A549 (cell line): Measurements from ENCODE around the gene CRYZL1. TPM values are rescaled to one million over a fixed set of nuclear protein-coding genes. Genes with fewer than 3 reads are reported as not detected.

Source experiments
- ATAC-seq, 2 experiments: fragments of 200-7000 bp in 1 of 2; fragments of >200 bp in 1 of 2; cut with Nextera tagmentation in 1 of 2; cut with Tn5 transposase in 1 of 2; 3 replicates each; pipeline versions ENCODE4 v1.8.0 to v1.9.1; 2018 to 2020; ENCODE audit warnings: mild to moderate bottlenecking in 1 of 2, moderate library complexity in 1 of 2
- CTCF ChIA-PET: fragments of 300-600 bp; sonication (Branson Sonifier 250); formaldehyde crosslinking; extraction: SDS; loops from one replicate; lab custom pipeline; 2021; ENCODE audit warnings: antibody characterized with exemption, inconsistent platforms; lab: Yijun Ruan, JAX
- POLR2A ChIA-PET: fragments of 350-600 bp; formaldehyde crosslinking; extraction: SDS; loops from one replicate; lab custom pipeline; 2021; ENCODE audit warnings: antibody characterized with exemption, inconsistent platforms; lab: Yijun Ruan, JAX
- DNase-seq, 2 experiments: peaks; one replicate each; pipeline versions ENCODE4 v3.0.0 to v3.0.0-alpha.2; 2011 to 2016; ENCODE audit warnings: low read depth in 1 of 2, low spot score in 1 of 2
- FAIRE-seq: peaks from 2 replicates; lab custom pipeline; 2011; peaks lifted over from hg19 to GRCh38; lab: Jason Lieb, UNC
- H3K27ac ChIP-seq, 2 experiments: fragments of >200 bp; sonication (Bioruptor Twin); formaldehyde crosslinking; 3 replicates each; pipeline ENCODE4 v1.5.1; 2016 to 2017
- H3K4me1 ChIP-seq: fragments of >200 bp; sonication (Bioruptor Twin); formaldehyde crosslinking; 3 replicates; pipeline ENCODE4 v1.6.1; 2016
- H3K4me2 ChIP-seq: fragments of >200 bp; sonication (Bioruptor Twin); formaldehyde crosslinking; 3 replicates; pipeline ENCODE4 v1.6.1; 2016
- H3K4me3 ChIP-seq: fragments of >200 bp; sonication (Bioruptor Twin); formaldehyde crosslinking; 3 replicates; pipeline ENCODE4 v1.5.1; 2016
- H3K9me3 ChIP-seq: fragments of >200 bp; sonication (Bioruptor Twin); formaldehyde crosslinking; 3 replicates; pipeline ENCODE4 v1.6.1; 2016
- CBX8 ChIP-seq: fragments of 200-600 bp; sonication (generic); IDR thresholded peaks from 2 replicates; pipeline ENCODE4 v1.6.1; 2016
- EHF ChIP-seq: fragments of 250-450 bp; sonication (Bioruptor Pico); IDR thresholded peaks from 2 replicates; pipeline ENCODE4 v1.5.0; 2020; ENCODE audit warnings: mild to moderate bottlenecking
- ESRRA ChIP-seq: fragments of 150-350 bp; IDR thresholded peaks from 2 replicates; pipeline ENCODE4 v1.6.1; 2014; ENCODE audit warnings: mild to moderate bottlenecking, low read length, borderline replicate concordance
- FOXS1 ChIP-seq: fragments of 250-450 bp; sonication (Bioruptor Pico); IDR thresholded peaks from 2 replicates; pipeline ENCODE4 v1.5.0; 2020; ENCODE audit warnings: mild to moderate bottlenecking, moderate library complexity
- GATA3 ChIP-seq: IDR thresholded peaks from 2 replicates; pipeline ENCODE4 v1.6.1; 2012; ENCODE audit warnings: borderline replicate concordance
- HOXA7 ChIP-seq: fragments of 250-450 bp; sonication (Bioruptor Pico); IDR thresholded peaks from 2 replicates; pipeline ENCODE4 v1.5.0; 2020; ENCODE audit warnings: mild to moderate bottlenecking, moderate library complexity
- NPAS2 ChIP-seq: fragments of 250-450 bp; sonication (Bioruptor Pico); IDR thresholded peaks from 2 replicates; pipeline ENCODE4 v1.8.0; 2022; ENCODE audit warnings: mild to moderate bottlenecking, moderate library complexity, borderline replicate concordance
- PHF8 ChIP-seq: fragments of 200-600 bp; sonication (generic); IDR thresholded peaks from 2 replicates; pipeline ENCODE4 v1.6.1; 2016; ENCODE audit warnings: low read depth, mild to moderate bottlenecking, antibody characterized with exemption, moderate library complexity, borderline replicate concordance
- POLR2AphosphoS2 ChIP-seq: conservative IDR thresholded peaks from 2 replicates; pipeline ENCODE4 v1.6.1; 2012; ENCODE audit warnings: low read length, improper control_type of control experiment, inconsistent platforms
- RAD21 ChIP-seq, 2 experiments: fragments of >200 bp in 1 of 2; sonication (Bioruptor Twin) in 1 of 2; formaldehyde crosslinking in 1 of 2; IDR thresholded peaks in 1 of 2; conservative IDR thresholded peaks in 1 of 2; 2 replicates in 1 of 2; 3 replicates in 1 of 2; pipeline ENCODE4 v1.6.1; 2012 to 2018; ENCODE audit warnings: inconsistent platforms in 1 of 2
- RARB ChIP-seq: fragments of 250-450 bp; sonication (Bioruptor Pico); IDR thresholded peaks from 2 replicates; pipeline ENCODE4 v1.8.0; 2021; ENCODE audit warnings: mild to moderate bottlenecking, moderate library complexity
- RFX5 ChIP-seq: fragments of 450-650 bp; IDR thresholded peaks from 2 replicates; pipeline ENCODE4 v1.7.1; 2014; ENCODE audit warnings: antibody characterized with exemption, mild to moderate bottlenecking, moderate library complexity
- SMC3 ChIP-seq: fragments of >200 bp; sonication (Bioruptor Twin); formaldehyde crosslinking; IDR thresholded peaks from 3 replicates; pipeline ENCODE4 v1.6.1; 2018; ENCODE audit warnings: inconsistent platforms
- ZFP36 ChIP-seq: fragments of 450-650 bp; IDR thresholded peaks from 2 replicates; pipeline ENCODE4 v1.6.1; 2014; ENCODE audit warnings: borderline replicate concordance; ENCODE audit not compliant: partially characterized antibody
- ZSCAN20 ChIP-seq: fragments of 250-450 bp; sonication (Bioruptor Pico); IDR thresholded peaks from 2 replicates; pipeline ENCODE4 v1.8.0; 2022; ENCODE audit warnings: mild to moderate bottlenecking, moderate library complexity
- WGBS: methylation state at CpG from one replicate; pipeline ENCODE4 v1.1.6; 2017; ENCODE audit errors: missing lambda C conversion rate; 5-methylcytosine and 5-hydroxymethylcytosine counted together
- polyA plus RNA-seq, 4 experiments: library from polyadenylated mRNA; depleted of rRNA in 3 of 4; stranded (reverse); fragments of >200 nt; fragmentation: RNase III in 1 of 4; extraction: RNeasy Plus Mini Kit Qiagen cat#74134 plus additional on column Dnase treatment in 1 of 4; gene quantifications; 2 replicates in 3 of 4; 3 replicates in 1 of 4; pipeline ENCODE4 v1.2.3, GENCODE V29; 2011 to 2017
- TF ChIP-seq, protein P1 (sequence below): fragments of >200 bp; sonication (Bioruptor Twin); formaldehyde crosslinking; IDR thresholded peaks from 2 replicates; pipeline ENCODE4 v1.6.1; 2016
- TF ChIP-seq, protein P2 (sequence below): fragments of 250-450 bp; sonication (Bioruptor Pico); IDR thresholded peaks from 2 replicates; pipeline ENCODE4 v1.5.0; 2020; ENCODE audit warnings: low read depth, mild to moderate bottlenecking, moderate library complexity
- TF ChIP-seq, protein P3 (sequence below): fragments of >200 bp; sonication (Bioruptor Twin); formaldehyde crosslinking; IDR thresholded peaks from 3 replicates; pipeline ENCODE4 v1.6.1; 2016
- TF ChIP-seq, protein P4 (sequence below): fragments of 200-600 bp; sonication (generic); IDR thresholded peaks from 2 replicates; pipeline ENCODE4 v1.6.1; 2016; ENCODE audit warnings: antibody characterized with exemption, mild to moderate bottlenecking, moderate library complexity

The CRYZL1 gene
- polyA plus RNA-seq, 2 of the 4 experiments (the other 2 are of a cell fraction), result 15.2 to 38.9 TPM

- ATAC-seq (no peak), FAIRE-seq (no peak), DNase-seq (no peak)
- H3K4me3 ChIP-seq, result no peak overlapping the region
- ChIA-PET CTCF (interaction anchor here (0.6 to 1.3 kb wide), 3 partner anchors 24 to 1350 kb away, joined by 3 to 5 read pairs (median 4); no protein-coding TSS in a partner anchor), POLR2A (interaction anchor here (1.0 kb wide), 1 partner anchor 30 kb away, joined by 5 read pairs; no protein-coding TSS in a partner anchor)
- peak overlapping the region; percentile 62 for H3K4me2 ChIP-seq
- peaks cover 52% of the 10 kb centered on the region for H3K4me1 ChIP-seq
- H3K27ac ChIP-seq, result peak overlapping the region in 1 of 2 experiments; percentile 45; a peak in 2 of 6 replicates
- no peaks in the 10 kb centered on the region for H3K9me3 ChIP-seq
- TF ChIP-seq PHF8, result no peak
- TF ChIP-seq ZSCAN20 (CRISPR knock-in tag), result no peak
- no peak for TF ChIP-seq RFX5
- TF ChIP-seq EHF, result no peak
- TF ChIP-seq, protein P1, sequence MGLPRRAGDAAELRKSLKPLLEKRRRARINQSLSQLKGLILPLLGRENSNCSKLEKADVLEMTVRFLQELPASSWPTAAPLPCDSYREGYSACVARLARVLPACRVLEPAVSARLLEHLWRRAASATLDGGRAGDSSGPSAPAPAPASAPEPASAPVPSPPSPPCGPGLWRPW, result no peak
- TF ChIP-seq SMC3, result no peak
- no peak for TF ChIP-seq GATA3
- TF ChIP-seq ESRRA, result no peak
- TF ChIP-seq, protein P2, sequence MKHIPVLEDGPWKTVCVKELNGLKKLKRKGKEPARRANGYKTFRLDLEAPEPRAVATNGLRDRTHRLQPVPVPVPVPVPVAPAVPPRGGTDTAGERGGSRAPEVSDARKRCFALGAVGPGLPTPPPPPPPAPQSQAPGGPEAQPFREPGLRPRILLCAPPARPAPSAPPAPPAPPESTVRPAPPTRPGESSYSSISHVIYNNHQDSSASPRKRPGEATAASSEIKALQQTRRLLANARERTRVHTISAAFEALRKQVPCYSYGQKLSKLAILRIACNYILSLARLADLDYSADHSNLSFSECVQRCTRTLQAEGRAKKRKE (CRISPR knock-in tag), result no peak
- no peak for TF ChIP-seq ZFP36
Observed at GRCh38 chr21:33685613-33686197, 44.2 kb upstream of the CRYZL1 start.

DNA sequence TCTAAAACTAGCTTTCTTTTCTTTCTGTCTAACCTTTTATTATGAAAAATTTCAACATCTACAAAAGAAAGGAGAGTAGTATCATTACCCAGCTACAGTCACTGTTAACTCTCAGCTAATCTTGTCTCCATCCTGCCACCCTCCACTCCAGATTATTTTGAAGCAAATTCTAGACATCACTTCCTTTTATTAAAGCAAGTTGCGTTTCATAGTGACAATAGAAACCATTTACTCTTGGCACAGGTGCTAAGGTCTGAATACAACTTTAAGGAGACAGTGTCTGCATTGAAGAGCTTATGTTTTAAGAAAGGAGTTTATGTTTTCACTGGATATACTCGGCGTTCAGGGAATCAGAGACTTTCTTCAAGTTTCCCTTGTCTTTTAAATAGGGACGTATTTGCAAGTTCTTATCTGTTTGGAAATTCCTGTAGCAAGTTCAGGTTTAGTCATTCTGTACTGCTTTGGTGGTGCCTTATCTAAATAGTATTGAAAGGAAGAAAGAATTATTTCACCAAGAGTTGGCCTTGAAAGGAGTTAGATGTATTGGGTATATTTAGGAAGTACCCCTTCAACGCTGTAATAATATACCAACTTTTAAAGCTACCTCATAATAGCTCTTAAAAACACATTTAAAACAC is 43.5 kb upstream of the CRYZL1 start:
- WGBS, result 32% methylated on average over 5 of the region's 5 CpGs
- peaks cover 52% of the 10 kb centered on the region for H3K4me1 ChIP-seq
- H3K4me2 ChIP-seq, result peak overlapping the region; percentile 62
- H3K4me3 ChIP-seq, result no peak overlapping the region
- H3K27ac ChIP-seq, result peak overlapping the region in 1 of 2 experiments; percentile 56; a peak in 4 of 6 replicates
- DNase-seq (no peak), ATAC-seq (no peak)
- ChIA-PET CTCF (interaction anchor here (0.7 to 1.3 kb wide), 3 partner anchors 24 to 1351 kb away, joined by 3 to 5 read pairs (median 3); no protein-coding TSS in a partner anchor), POLR2A (interaction anchor here (1.0 kb wide), 1 partner anchor 29 kb away, joined by 5 read pairs; no protein-coding TSS in a partner anchor)
- H3K9me3 ChIP-seq, result no peaks in the 10 kb centered on the region
- no peak for TF ChIP-seq RAD21 (conservative IDR thresholded peaks at IDR 0.05 in 1 of 2, IDR thresholded peaks at IDR 0.05 in 1 of 2)
- TF ChIP-seq FOXS1 (CRISPR knock-in tag), result no peak
- no peak for TF ChIP-seq HOXA7 (CRISPR knock-in tag)
- no peak for TF ChIP-seq POLR2AphosphoS2
- TF ChIP-seq, protein P3, sequence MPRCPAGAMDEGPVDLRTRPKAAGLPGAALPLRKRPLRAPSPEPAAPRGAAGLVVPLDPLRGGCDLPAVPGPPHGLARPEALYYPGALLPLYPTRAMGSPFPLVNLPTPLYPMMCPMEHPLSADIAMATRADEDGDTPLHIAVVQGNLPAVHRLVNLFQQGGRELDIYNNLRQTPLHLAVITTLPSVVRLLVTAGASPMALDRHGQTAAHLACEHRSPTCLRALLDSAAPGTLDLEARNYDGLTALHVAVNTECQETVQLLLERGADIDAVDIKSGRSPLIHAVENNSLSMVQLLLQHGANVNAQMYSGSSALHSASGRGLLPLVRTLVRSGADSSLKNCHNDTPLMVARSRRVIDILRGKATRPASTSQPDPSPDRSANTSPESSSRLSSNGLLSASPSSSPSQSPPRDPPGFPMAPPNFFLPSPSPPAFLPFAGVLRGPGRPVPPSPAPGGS, result no peak
- TF ChIP-seq, all 56 proteins: peak for 0
- FAIRE-seq, result no peak

DNA sequence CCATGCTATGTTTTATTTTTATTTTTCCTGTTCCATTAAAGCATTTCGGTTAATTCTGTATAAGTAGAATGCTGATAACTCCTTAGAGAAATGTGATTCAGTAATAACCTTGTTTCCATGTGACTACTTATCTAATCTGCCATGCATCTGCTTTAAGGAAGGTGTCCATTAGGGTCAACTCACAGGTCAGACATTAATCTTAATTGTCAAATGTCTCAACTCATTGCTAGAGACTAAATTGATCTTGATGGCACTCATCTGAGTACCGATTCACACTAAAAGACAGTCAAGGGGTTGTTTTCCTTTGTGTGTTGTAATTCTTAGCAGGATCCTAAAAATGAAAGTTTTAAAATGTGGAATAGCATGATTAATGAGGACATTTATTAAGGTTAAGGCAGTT is 42.5 kb upstream of the CRYZL1 start:
- H3K4me1 ChIP-seq, result peaks cover 55% of the 10 kb centered on the region
- ATAC-seq (no peak), FAIRE-seq (no peak), DNase-seq (no peak)
- H3K4me3 ChIP-seq, result no peak overlapping the region
- peak overlapping the region; percentile 46 to 76; a peak in 5 of 6 replicates for H3K27ac ChIP-seq
- H3K9me3 ChIP-seq, result no peaks in the 10 kb centered on the region
- no peak for TF ChIP-seq NPAS2
- TF ChIP-seq CBX8, result no peak
- TF ChIP-seq, protein P4, sequence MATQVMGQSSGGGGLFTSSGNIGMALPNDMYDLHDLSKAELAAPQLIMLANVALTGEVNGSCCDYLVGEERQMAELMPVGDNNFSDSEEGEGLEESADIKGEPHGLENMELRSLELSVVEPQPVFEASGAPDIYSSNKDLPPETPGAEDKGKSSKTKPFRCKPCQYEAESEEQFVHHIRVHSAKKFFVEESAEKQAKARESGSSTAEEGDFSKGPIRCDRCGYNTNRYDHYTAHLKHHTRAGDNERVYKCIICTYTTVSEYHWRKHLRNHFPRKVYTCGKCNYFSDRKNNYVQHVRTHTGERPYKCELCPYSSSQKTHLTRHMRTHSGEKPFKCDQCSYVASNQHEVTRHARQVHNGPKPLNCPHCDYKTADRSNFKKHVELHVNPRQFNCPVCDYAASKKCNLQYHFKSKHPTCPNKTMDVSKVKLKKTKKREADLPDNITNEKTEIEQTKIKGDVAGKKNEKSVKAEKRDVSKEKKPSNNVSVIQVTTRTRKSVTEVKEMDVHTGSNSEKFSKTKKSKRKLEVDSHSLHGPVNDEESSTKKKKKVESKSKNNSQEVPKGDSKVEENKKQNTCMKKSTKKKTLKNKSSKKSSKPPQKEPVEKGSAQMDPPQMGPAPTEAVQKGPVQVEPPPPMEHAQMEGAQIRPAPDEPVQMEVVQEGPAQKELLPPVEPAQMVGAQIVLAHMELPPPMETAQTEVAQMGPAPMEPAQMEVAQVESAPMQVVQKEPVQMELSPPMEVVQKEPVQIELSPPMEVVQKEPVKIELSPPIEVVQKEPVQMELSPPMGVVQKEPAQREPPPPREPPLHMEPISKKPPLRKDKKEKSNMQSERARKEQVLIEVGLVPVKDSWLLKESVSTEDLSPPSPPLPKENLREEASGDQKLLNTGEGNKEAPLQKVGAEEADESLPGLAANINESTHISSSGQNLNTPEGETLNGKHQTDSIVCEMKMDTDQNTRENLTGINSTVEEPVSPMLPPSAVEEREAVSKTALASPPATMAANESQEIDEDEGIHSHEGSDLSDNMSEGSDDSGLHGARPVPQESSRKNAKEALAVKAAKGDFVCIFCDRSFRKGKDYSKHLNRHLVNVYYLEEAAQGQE, result no peak
- TF ChIP-seq ESRRA, result no peak
- TF ChIP-seq RARB, result no peak
- POLR2A ChIA-PET, result no interaction called here
- CTCF ChIA-PET, result interaction anchor here (0.8 to 1.0 kb wide), 2 partner anchors 86 to 211 kb away, joined by 3 read pairs; no protein-coding TSS in a partner anchor
- WGBS, result 91% methylated on average over 2 of the region's 2 CpGs
- peak overlapping the region; percentile 62 for H3K4me2 ChIP-seq
